GM23248 (cell line): Measurements from ENCODE around the gene SSRP1.

ENCODE experiments used
- EZH2 ChIP-seq: fragments of 200-600 bp; sonication (generic); IDR thresholded peaks from 2 replicates; pipeline ENCODE4 v1.6.1; 2018; ENCODE audit warnings: antibody characterized with exemption, mild to moderate bottlenecking; ENCODE audit not compliant: insufficient read depth, poor library complexity, severe bottlenecking
- EZH2phosphoT487 ChIP-seq: fragments of 200-600 bp; sonication (generic); IDR thresholded peaks from 2 replicates; pipeline ENCODE4 v1.6.1; 2018; ENCODE audit warnings: antibody characterized with exemption, moderate library complexity, mild to moderate bottlenecking, low read depth; ENCODE audit not compliant: insufficient read depth

DNA sequence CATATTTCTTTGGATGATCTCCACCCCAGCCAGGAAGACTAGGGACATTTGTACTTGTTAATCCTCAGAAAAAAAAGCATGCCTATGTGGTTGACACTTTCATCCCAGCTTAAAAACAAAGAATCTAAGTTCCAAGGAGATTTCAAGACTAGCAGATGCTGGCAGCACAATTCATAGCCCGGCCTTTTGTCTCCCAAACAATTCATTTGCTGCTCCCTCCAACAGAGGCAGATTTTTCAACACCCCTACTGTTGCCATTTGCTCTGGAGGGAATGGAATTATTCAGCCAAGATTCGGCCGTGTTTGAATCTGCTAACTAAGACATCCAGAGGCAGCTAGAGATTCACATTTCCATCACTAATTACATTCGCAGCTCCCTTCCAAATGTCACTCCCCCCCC, 17.8 kb upstream of the SSRP1 start:
- TF ChIP-seq EZH2: no peak
- TF ChIP-seq EZH2phosphoT487: no peak
